HepG2 (cell line): Measurements from ENCODE around the gene AURKA. TPM values are rescaled to one million over a fixed set of nuclear protein-coding genes. Genes with fewer than 3 reads are reported as not detected.

Source experiments
- ATF1 ChIP-seq: IDR thresholded peaks from 2 replicates; pipeline ENCODE4 v1.6.1; 2016; ENCODE audit warnings: mild to moderate bottlenecking, control low read depth
- HNF4G ChIP-seq, 2 experiments: sonication (generic) in 1 of 2; formaldehyde crosslinking in 1 of 2; IDR thresholded peaks; 2 replicates each; pipeline versions ENCODE4 v1.4.0 to v1.6.1; 2011 to 2020; ENCODE audit warnings: borderline replicate concordance in 2 of 2, low read depth in 2 of 2, mild to moderate bottlenecking in 2 of 2, low read length in 1 of 2, missing genetic modification reagents in 1 of 2, moderate library complexity in 1 of 2
- MLLT10 ChIP-seq: sonication (generic); formaldehyde crosslinking; IDR thresholded peaks from 2 replicates; pipeline ENCODE4 v1.4.0; 2020; ENCODE audit warnings: missing genetic modification reagents
- NR2F6 ChIP-seq, 2 experiments: IDR thresholded peaks; 2 replicates each; pipeline ENCODE4 v1.6.1; 2016; ENCODE audit warnings: antibody characterized with exemption in 1 of 2, mild to moderate bottlenecking in 1 of 2
- PRMT3 ChIP-seq: sonication (generic); formaldehyde crosslinking; IDR thresholded peaks from 2 replicates; pipeline ENCODE4 v1.8.1; 2022; ENCODE audit warnings: low read depth, mild to moderate bottlenecking, moderate library complexity, missing genetic modification reagents, borderline replicate concordance
- TGIF2 ChIP-seq: IDR thresholded peaks from 2 replicates; pipeline ENCODE4 v1.6.1; 2016; ENCODE audit warnings: control low read depth, missing compliant biosample characterization
- TOE1 ChIP-seq: sonication (generic); formaldehyde crosslinking; IDR thresholded peaks from 2 replicates; pipeline ENCODE4 v1.4.0; 2020; ENCODE audit warnings: mild to moderate bottlenecking, missing genetic modification reagents
- XRCC5 ChIP-seq: fragments of 200-400 bp; formaldehyde crosslinking; optimal IDR thresholded peaks from 2 replicates; pipeline ENCODE3; 2017; ENCODE audit warnings: mild to moderate bottlenecking, low read length
- ZBTB2 ChIP-seq: sonication (generic); formaldehyde crosslinking; IDR thresholded peaks from 2 replicates; pipeline ENCODE4 v1.8.0; 2022; ENCODE audit warnings: low read depth, missing genetic modification reagents
- ZBTB8A ChIP-seq: sonication (generic); formaldehyde crosslinking; IDR thresholded peaks from 2 replicates; pipeline ENCODE4 v1.4.0; 2020; ENCODE audit warnings: mild to moderate bottlenecking, low read depth, missing genetic modification reagents, borderline replicate concordance
- ZNF317 ChIP-seq: sonication (generic); formaldehyde crosslinking; IDR thresholded peaks from 2 replicates; pipeline ENCODE4 v1.5.0; 2020; ENCODE audit warnings: mild to moderate bottlenecking, missing genetic modification reagents
- ZNF552 ChIP-seq: sonication (generic); formaldehyde crosslinking; IDR thresholded peaks from 2 replicates; pipeline ENCODE4 v1.9.0; 2022; ENCODE audit warnings: missing genetic modification reagents, mild to moderate bottlenecking, borderline replicate concordance
- polyA plus RNA-seq, 8 experiments: library from polyadenylated mRNA; depleted of rRNA in 3 of 8; stranded (reverse) in 7 of 8; unstranded in 1 of 8; fragments of >200 nt; fragmentation: Illumina TruSeq in 4 of 8; extraction: Trizol in 4 of 8; gene quantifications; 2 replicates each; pipeline versions ENCODE4 v1.2.1 to v1.2.3, GENCODE V29; 2011 to 2016; ENCODE audit warnings: low read depth in 4 of 8, missing spikeins in 1 of 8, mixed read lengths in 1 of 8; ENCODE audit not compliant: insufficient read depth in 1 of 8
- total RNA-seq, 5 experiments: library from RNA; depleted of rRNA; stranded (reverse); fragments of >200 nt; fragmentation: Illumina TruSeq; extraction: Trizol; gene quantifications; 2 replicates each; pipeline ENCODE4 v1.2.3, GENCODE V29; 2016; ENCODE audit warnings: low read depth in 1 of 5
- TF ChIP-seq, protein P1 (sequence below): sonication (generic); formaldehyde crosslinking; IDR thresholded peaks from 2 replicates; pipeline ENCODE4 v1.4.0; 2020; ENCODE audit warnings: missing genetic modification reagents, borderline replicate concordance
- TF ChIP-seq, protein P2 (sequence below): sonication (generic); formaldehyde crosslinking; IDR thresholded peaks from 2 replicates; pipeline ENCODE4 v1.8.0; 2022; ENCODE audit warnings: mild to moderate bottlenecking, missing genetic modification reagents
- TF ChIP-seq, protein P3 (sequence below): IDR thresholded peaks from 2 replicates; pipeline ENCODE4 v1.6.1; 2016
- TF ChIP-seq, protein P4 (sequence below): sonication (generic); formaldehyde crosslinking; IDR thresholded peaks from 2 replicates; pipeline ENCODE4 v1.9.0; 2021; ENCODE audit warnings: missing genetic modification reagents, borderline replicate concordance

Gene AURKA
- total and polyA plus RNA-seq, 2 of the 13 experiments (the other 11 are each of a cell fraction or from before 2014, with no cell fraction given), result 96.4 to 224 TPM

DNA sequence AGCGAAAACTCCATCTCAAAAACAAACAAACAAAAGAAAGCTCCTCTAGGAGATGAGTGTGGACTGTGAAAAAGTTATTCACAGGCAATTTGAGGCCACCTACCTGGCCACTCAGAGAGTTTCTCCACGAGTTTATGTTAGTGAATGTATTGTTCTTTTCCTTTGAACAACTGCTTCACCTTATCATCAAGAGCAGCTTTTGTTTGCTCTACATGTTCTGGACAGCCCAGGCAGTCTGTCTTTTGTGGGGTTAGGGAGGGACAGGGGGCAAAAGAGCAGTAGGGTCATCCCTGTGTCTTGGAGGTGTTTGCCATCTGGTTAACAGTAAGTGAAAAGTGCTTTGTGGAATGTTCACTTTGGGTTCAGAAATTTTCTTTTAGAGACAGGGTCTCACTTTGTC lies 28.0 kb upstream of the AURKA start (continued):
- TF ChIP-seq, protein P1, sequence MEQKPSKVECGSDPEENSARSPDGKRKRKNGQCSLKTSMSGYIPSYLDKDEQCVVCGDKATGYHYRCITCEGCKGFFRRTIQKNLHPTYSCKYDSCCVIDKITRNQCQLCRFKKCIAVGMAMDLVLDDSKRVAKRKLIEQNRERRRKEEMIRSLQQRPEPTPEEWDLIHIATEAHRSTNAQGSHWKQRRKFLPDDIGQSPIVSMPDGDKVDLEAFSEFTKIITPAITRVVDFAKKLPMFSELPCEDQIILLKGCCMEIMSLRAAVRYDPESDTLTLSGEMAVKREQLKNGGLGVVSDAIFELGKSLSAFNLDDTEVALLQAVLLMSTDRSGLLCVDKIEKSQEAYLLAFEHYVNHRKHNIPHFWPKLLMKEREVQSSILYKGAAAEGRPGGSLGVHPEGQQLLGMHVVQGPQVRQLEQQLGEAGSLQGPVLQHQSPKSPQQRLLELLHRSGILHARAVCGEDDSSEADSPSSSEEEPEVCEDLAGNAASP, result peak; percentile 56; the same call in 1 of the 2 replicates
- TF ChIP-seq MLLT10, result no peak
- TF ChIP-seq XRCC5, result no peak
- no peak for TF ChIP-seq PRMT3 (CRISPR knock-in tag)
- TF ChIP-seq ATF1, result no peak
- peak; percentile 20; the same call in 1 of the 2 replicates for TF ChIP-seq NR2F6 (IDR thresholded peaks at IDR 0.05)
- TF ChIP-seq NR2F6 (CRISPR knock-in tag; IDR thresholded peaks at IDR 0.05), result no peak
- no peak for TF ChIP-seq TOE1 (CRISPR knock-in tag)
- TF ChIP-seq, protein P2, sequence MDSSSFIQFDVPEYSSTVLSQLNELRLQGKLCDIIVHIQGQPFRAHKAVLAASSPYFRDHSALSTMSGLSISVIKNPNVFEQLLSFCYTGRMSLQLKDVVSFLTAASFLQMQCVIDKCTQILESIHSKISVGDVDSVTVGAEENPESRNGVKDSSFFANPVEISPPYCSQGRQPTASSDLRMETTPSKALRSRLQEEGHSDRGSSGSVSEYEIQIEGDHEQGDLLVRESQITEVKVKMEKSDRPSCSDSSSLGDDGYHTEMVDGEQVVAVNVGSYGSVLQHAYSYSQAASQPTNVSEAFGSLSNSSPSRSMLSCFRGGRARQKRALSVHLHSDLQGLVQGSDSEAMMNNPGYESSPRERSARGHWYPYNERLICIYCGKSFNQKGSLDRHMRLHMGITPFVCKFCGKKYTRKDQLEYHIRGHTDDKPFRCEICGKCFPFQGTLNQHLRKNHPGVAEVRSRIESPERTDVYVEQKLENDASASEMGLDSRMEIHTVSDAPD (CRISPR knock-in tag), result no peak
- no peak for TF ChIP-seq ZBTB8A (CRISPR knock-in tag)
- TF ChIP-seq TGIF2 (CRISPR knock-in tag), result no peak
- TF ChIP-seq, protein P3, sequence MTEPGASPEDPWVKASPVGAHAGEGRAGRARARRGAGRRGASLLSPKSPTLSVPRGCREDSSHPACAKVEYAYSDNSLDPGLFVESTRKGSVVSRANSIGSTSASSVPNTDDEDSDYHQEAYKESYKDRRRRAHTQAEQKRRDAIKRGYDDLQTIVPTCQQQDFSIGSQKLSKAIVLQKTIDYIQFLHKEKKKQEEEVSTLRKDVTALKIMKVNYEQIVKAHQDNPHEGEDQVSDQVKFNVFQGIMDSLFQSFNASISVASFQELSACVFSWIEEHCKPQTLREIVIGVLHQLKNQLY (CRISPR knock-in tag), result no peak
- TF ChIP-seq ZNF552 (CRISPR knock-in tag), result no peak
- TF ChIP-seq, protein P4, sequence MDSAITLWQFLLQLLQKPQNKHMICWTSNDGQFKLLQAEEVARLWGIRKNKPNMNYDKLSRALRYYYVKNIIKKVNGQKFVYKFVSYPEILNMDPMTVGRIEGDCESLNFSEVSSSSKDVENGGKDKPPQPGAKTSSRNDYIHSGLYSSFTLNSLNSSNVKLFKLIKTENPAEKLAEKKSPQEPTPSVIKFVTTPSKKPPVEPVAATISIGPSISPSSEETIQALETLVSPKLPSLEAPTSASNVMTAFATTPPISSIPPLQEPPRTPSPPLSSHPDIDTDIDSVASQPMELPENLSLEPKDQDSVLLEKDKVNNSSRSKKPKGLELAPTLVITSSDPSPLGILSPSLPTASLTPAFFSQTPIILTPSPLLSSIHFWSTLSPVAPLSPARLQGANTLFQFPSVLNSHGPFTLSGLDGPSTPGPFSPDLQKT (CRISPR knock-in tag), result no peak
- TF ChIP-seq HNF4G (IDR thresholded peaks at IDR 0.05; ENCODE audit: borderline replicate concordance, low read depth, low read length), result no peak
- no peak for TF ChIP-seq HNF4G (CRISPR knock-in tag; IDR thresholded peaks at IDR 0.05; ENCODE audit: borderline replicate concordance, low read depth)
- TF ChIP-seq ZBTB2 (CRISPR knock-in tag), result no peak
- no peak for TF ChIP-seq ZNF317
